ENCODE data around the gene GOLIM4.
A peak's percentile ranks its signal among the peaks of the same experiment; 100 is the strongest.

GOLIM4 gene

GRCh38 chr3:168081171-168081771, 14.5 kb downstream of the GOLIM4 start:
- TF ChIP-seq POLR2AphosphoS5 (IDR thresholded peaks at IDR 0.05; ENCODE audit: low read depth, low read length) (no peak), PAX5 (IDR thresholded peaks at IDR 0.05; ENCODE audit: insufficient read depth, low read length, severe bottlenecking) (no peak), POLR2A (IDR thresholded peaks at IDR 0.05; ENCODE audit: low read depth, low read length) (no peak), SPI1 (IDR thresholded peaks at IDR 0.05; ENCODE audit: low read depth, low read length) (no peak), POU2F2 (IDR thresholded peaks at IDR 0.05; ENCODE audit: low read depth, low read length) (no peak), TAF1 (IDR thresholded peaks at IDR 0.05; ENCODE audit: low read depth, low read length) (no peak)
- DNase-seq (ENCODE audit: insufficient read length, low spot score) (no peak), FAIRE-seq (no peak)

GRCh38 chr3:168080499-168081170, 15.1 kb downstream of the GOLIM4 start:
- DNase-seq (ENCODE audit: insufficient read length, low spot score), result no peak
- FAIRE-seq, result peak; percentile 5
- TF ChIP-seq POU2F2 (IDR thresholded peaks at IDR 0.05; ENCODE audit: low read depth, low read length) (no peak), TAF1 (IDR thresholded peaks at IDR 0.05; ENCODE audit: low read depth, low read length) (no peak), POLR2AphosphoS5 (IDR thresholded peaks at IDR 0.05; ENCODE audit: low read depth, low read length) (no peak), SPI1 (IDR thresholded peaks at IDR 0.05; ENCODE audit: low read depth, low read length) (no peak), POLR2A (IDR thresholded peaks at IDR 0.05; ENCODE audit: low read depth, low read length) (no peak), PAX5 (IDR thresholded peaks at IDR 0.05; ENCODE audit: insufficient read depth, low read length, severe bottlenecking) (no peak)

DNA sequence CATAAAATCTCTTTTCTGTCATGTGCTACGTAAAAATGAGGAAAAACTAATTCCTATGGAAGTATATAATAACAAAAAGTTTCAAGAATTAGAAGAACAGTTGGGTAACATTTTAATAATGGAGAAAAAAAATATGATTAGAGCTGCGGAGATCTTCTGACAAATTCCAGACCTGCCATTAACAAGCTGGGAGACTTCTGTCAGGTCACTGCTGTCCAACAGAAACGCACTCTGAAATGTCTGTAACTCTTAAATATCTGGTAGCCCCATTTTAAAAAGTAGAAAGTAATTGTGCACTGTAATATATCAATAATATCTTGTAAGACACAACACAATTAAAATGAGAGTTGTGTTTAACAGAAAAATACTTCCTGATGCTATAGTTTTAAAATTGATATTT, 15.7 kb downstream of the GOLIM4 start:
- FAIRE-seq (no peak), DNase-seq (ENCODE audit: insufficient read length, low spot score) (no peak)
- TF ChIP-seq POU2F2 (IDR thresholded peaks at IDR 0.05; ENCODE audit: low read depth, low read length) (no peak), PAX5 (IDR thresholded peaks at IDR 0.05; ENCODE audit: insufficient read depth, low read length, severe bottlenecking) (no peak), TAF1 (IDR thresholded peaks at IDR 0.05; ENCODE audit: low read depth, low read length) (no peak), POLR2A (IDR thresholded peaks at IDR 0.05; ENCODE audit: low read depth, low read length) (no peak), POLR2AphosphoS5 (IDR thresholded peaks at IDR 0.05; ENCODE audit: low read depth, low read length) (no peak), SPI1 (IDR thresholded peaks at IDR 0.05; ENCODE audit: low read depth, low read length) (no peak)

- DNase-seq (ENCODE audit: insufficient read length, low spot score) (no peak), FAIRE-seq (no peak)
- no peak for TF ChIP-seq TAF1 (IDR thresholded peaks at IDR 0.05; ENCODE audit: low read depth, low read length)
- no peak for TF ChIP-seq POLR2A (IDR thresholded peaks at IDR 0.05; ENCODE audit: low read depth, low read length)
- TF ChIP-seq POU2F2 (IDR thresholded peaks at IDR 0.05; ENCODE audit: low read depth, low read length), result no peak
- no peak for TF ChIP-seq POLR2AphosphoS5 (IDR thresholded peaks at IDR 0.05; ENCODE audit: low read depth, low read length)
- TF ChIP-seq PAX5 (IDR thresholded peaks at IDR 0.05; ENCODE audit: insufficient read depth, low read length, severe bottlenecking), result no peak
- TF ChIP-seq SPI1 (IDR thresholded peaks at IDR 0.05; ENCODE audit: low read depth, low read length), result no peak
These were observed 18.6 kb downstream of the GOLIM4 start for GRCh38 chr3:168077091-168077490.

GRCh38 chr3:168073842-168074605, 21.7 kb downstream of the GOLIM4 start:
- no peak for TF ChIP-seq SPI1 (IDR thresholded peaks at IDR 0.05; ENCODE audit: low read depth, low read length)
- TF ChIP-seq POLR2A (IDR thresholded peaks at IDR 0.05; ENCODE audit: low read depth, low read length), result no peak
- no peak for TF ChIP-seq TAF1 (IDR thresholded peaks at IDR 0.05; ENCODE audit: low read depth, low read length)
- TF ChIP-seq POLR2AphosphoS5 (IDR thresholded peaks at IDR 0.05; ENCODE audit: low read depth, low read length), result no peak
- no peak for TF ChIP-seq PAX5 (IDR thresholded peaks at IDR 0.05; ENCODE audit: insufficient read depth, low read length, severe bottlenecking)
- TF ChIP-seq POU2F2 (IDR thresholded peaks at IDR 0.05; ENCODE audit: low read depth, low read length), result no peak
- no peak for DNase-seq (ENCODE audit: insufficient read length, low spot score)
- no peak for FAIRE-seq

GRCh38 chr3:168072323-168072650, 23.4 kb downstream of the GOLIM4 start:
- FAIRE-seq, result no peak
- no peak for DNase-seq (ENCODE audit: insufficient read length, low spot score)
- TF ChIP-seq PAX5 (IDR thresholded peaks at IDR 0.05; ENCODE audit: insufficient read depth, low read length, severe bottlenecking), result no peak
- TF ChIP-seq POLR2AphosphoS5 (IDR thresholded peaks at IDR 0.05; ENCODE audit: low read depth, low read length), result no peak
- TF ChIP-seq POU2F2 (IDR thresholded peaks at IDR 0.05; ENCODE audit: low read depth, low read length), result no peak
- no peak for TF ChIP-seq SPI1 (IDR thresholded peaks at IDR 0.05; ENCODE audit: low read depth, low read length)
- TF ChIP-seq TAF1 (IDR thresholded peaks at IDR 0.05; ENCODE audit: low read depth, low read length), result no peak
- TF ChIP-seq POLR2A (IDR thresholded peaks at IDR 0.05; ENCODE audit: low read depth, low read length), result no peak

DNA sequence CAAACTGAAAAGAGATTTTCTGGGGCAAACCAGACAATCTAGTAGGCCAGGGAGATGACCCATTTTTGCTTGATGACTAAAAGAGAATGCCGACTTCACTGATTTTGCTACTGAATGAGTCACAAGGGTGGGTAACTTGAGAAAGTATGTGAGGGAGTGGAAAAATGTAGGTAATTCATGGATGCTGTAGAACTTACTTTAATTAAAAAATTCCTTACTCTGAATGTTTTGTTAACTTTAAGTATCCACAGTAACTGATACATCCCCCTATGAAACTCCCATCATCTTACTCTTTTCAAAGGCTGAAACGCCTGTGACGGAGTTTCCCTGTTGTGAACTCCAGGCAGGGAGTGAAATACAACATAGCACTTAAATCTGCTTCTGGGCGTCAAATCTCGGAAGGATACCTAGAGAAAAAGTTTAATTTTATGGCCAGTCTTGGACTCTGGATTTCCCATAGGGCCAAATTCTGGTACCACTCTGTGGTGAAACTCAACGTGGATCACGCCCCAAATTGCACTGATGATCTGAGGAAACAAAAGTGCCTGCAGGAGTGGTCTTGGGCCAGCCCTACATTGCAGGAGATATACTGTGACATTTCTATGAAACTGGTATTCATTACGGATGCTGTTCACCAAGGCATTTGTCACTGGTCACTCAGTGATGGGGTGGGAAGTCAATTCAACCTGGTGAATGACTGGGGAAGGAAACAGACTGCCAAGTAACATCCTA, 24.0 kb downstream of the GOLIM4 start:
- TF ChIP-seq SPI1 (IDR thresholded peaks at IDR 0.05; ENCODE audit: low read depth, low read length) (no peak), TAF1 (IDR thresholded peaks at IDR 0.05; ENCODE audit: low read depth, low read length) (no peak), POU2F2 (IDR thresholded peaks at IDR 0.05; ENCODE audit: low read depth, low read length) (no peak), POLR2A (IDR thresholded peaks at IDR 0.05; ENCODE audit: low read depth, low read length) (no peak), PAX5 (IDR thresholded peaks at IDR 0.05; ENCODE audit: insufficient read depth, low read length, severe bottlenecking) (no peak), POLR2AphosphoS5 (IDR thresholded peaks at IDR 0.05; ENCODE audit: low read depth, low read length) (no peak)
- DNase-seq (ENCODE audit: insufficient read length, low spot score) (no peak), FAIRE-seq (no peak)

DNA sequence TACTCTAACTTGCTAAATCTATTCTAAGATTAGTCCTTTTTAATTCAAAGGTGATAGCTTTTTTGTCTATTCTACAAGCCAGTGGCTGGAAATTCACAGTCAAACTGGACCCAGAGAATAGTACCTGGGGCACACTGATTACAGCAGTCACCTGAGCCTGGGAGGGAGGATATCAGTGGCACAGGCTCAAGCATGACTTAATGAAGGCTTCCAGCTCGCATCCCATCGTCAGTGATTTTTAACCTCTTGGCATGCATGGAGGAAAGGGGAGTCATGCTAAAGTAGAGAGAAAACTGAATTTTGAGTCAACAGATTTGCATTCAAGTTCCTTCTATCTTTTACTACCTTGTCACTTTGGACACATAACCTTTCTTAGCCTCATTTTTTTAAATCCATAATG, 24.8 kb downstream of the GOLIM4 start:
- DNase-seq (ENCODE audit: insufficient read length, low spot score) (no peak), FAIRE-seq (no peak)
- no peak for TF ChIP-seq POLR2AphosphoS5 (IDR thresholded peaks at IDR 0.05; ENCODE audit: low read depth, low read length)
- no peak for TF ChIP-seq PAX5 (IDR thresholded peaks at IDR 0.05; ENCODE audit: insufficient read depth, low read length, severe bottlenecking)
- no peak for TF ChIP-seq POU2F2 (IDR thresholded peaks at IDR 0.05; ENCODE audit: low read depth, low read length)
- no peak for TF ChIP-seq POLR2A (IDR thresholded peaks at IDR 0.05; ENCODE audit: low read depth, low read length)
- TF ChIP-seq TAF1 (IDR thresholded peaks at IDR 0.05; ENCODE audit: low read depth, low read length), result no peak
- no peak for TF ChIP-seq SPI1 (IDR thresholded peaks at IDR 0.05; ENCODE audit: low read depth, low read length)

Data from GM12891 (cell line).